Liver (tissue), 9 donors: Measurements from ENCODE around the gene SLC24A3. TPM values are rescaled to one million over a fixed set of nuclear protein-coding genes. Genes with fewer than 3 reads are reported as not detected.

Source experiments
- DNase-seq: peaks from one replicate; pipeline ENCODE4 v3.0.0-alpha.2; 2017; ENCODE audit warnings: low spot score
- H3K27ac ChIP-seq, 2 donors: one replicate each; pipeline ENCODE4 v1.7.0; 2013; ENCODE audit warnings: inconsistent platforms in 2 of 2, low read length in 2 of 2, control low read depth in 1 of 2, low read depth in 1 of 2, mild to moderate bottlenecking in 1 of 2
- H3K27me3 ChIP-seq, 4 donors: one replicate each; pipeline versions ENCODE4 v1.6.1 to v1.7.0; 2013; ENCODE audit warnings: low read length in 3 of 4, inconsistent platforms in 1 of 4, mild to moderate bottlenecking in 1 of 4, moderate library complexity in 1 of 4; ENCODE audit not compliant: control insufficient read depth in 4 of 4, insufficient read depth in 4 of 4
- H3K36me3 ChIP-seq, 4 donors: one replicate each; pipeline versions ENCODE4 v1.6.1 to v1.7.0; 2013; ENCODE audit warnings: low read length in 3 of 4, mild to moderate bottlenecking in 3 of 4, low read depth in 1 of 4, moderate library complexity in 1 of 4; ENCODE audit not compliant: control insufficient read depth in 4 of 4, insufficient read depth in 3 of 4
- H3K4me1 ChIP-seq, 4 donors: one replicate each; pipeline versions ENCODE4 v1.6.1 to v1.7.0; 2013; ENCODE audit warnings: low read length in 3 of 4, mild to moderate bottlenecking in 3 of 4, moderate library complexity in 1 of 4; ENCODE audit not compliant: control insufficient read depth in 4 of 4, insufficient read depth in 4 of 4
- H3K4me3 ChIP-seq, 3 donors: one replicate each; pipeline versions ENCODE4 v1.6.1 to v1.7.0; 2013; ENCODE audit warnings: low read length in 3 of 3, control low read depth in 1 of 3, low read depth in 1 of 3, mild to moderate bottlenecking in 1 of 3
- H3K9ac ChIP-seq, 2 donors: one replicate each; pipeline ENCODE4 v1.7.0; 2013; ENCODE audit warnings: low read length in 2 of 2, mild to moderate bottlenecking in 2 of 2, moderate library complexity in 2 of 2, control low read depth in 1 of 2, low read depth in 1 of 2
- H3K9me3 ChIP-seq, 4 donors: one replicate each; pipeline versions ENCODE4 v1.6.1 to v1.7.0; 2013; ENCODE audit warnings: low read length in 3 of 4; ENCODE audit not compliant: control insufficient read depth in 4 of 4
- EGR1 ChIP-seq, 2 donors: IDR thresholded peaks; 2 replicates each; pipeline ENCODE4 v1.6.1; 2016 to 2018; ENCODE audit warnings: antibody characterized with exemption in 2 of 2, low read depth in 2 of 2
- FOXA1 ChIP-seq: IDR thresholded peaks from 2 replicates; pipeline ENCODE4 v1.6.1; 2016; ENCODE audit warnings: antibody characterized with exemption
- FOXA2 ChIP-seq: IDR thresholded peaks from 2 replicates; pipeline ENCODE4 v1.6.1; 2016; ENCODE audit warnings: antibody characterized with exemption
- GABPA ChIP-seq, 2 donors: IDR thresholded peaks in 1 of 2; conservative IDR thresholded peaks in 1 of 2; 2 replicates each; pipeline ENCODE4 v1.6.1; 2016; ENCODE audit warnings: antibody characterized with exemption in 2 of 2, mild to moderate bottlenecking in 1 of 2, moderate library complexity in 1 of 2
- HNF4A ChIP-seq, 2 donors: conservative IDR thresholded peaks; 2 replicates each; pipeline ENCODE4 v1.6.1; 2016; ENCODE audit warnings: antibody characterized with exemption in 2 of 2, mild to moderate bottlenecking in 2 of 2
- HNF4G ChIP-seq: IDR thresholded peaks from 2 replicates; pipeline ENCODE4 v1.6.1; 2016; ENCODE audit warnings: antibody characterized with exemption
- JUND ChIP-seq, 2 donors: IDR thresholded peaks; 2 replicates each; pipeline ENCODE4 v1.6.1; 2016; ENCODE audit warnings: antibody characterized with exemption in 2 of 2
- NR2F2 ChIP-seq: IDR thresholded peaks from 2 replicates; pipeline ENCODE4 v1.6.1; 2016; ENCODE audit warnings: antibody characterized with exemption
- RAD21 ChIP-seq, 2 donors: IDR thresholded peaks; 2 replicates each; pipeline ENCODE4 v1.6.1; 2016; ENCODE audit warnings: antibody characterized with exemption in 2 of 2, mild to moderate bottlenecking in 2 of 2
- RXRA ChIP-seq, 2 donors: IDR thresholded peaks; 2 replicates each; pipeline ENCODE4 v1.6.1; 2017 to 2018; ENCODE audit warnings: antibody characterized with exemption in 2 of 2, mild to moderate bottlenecking in 1 of 2
- SP1 ChIP-seq: IDR thresholded peaks from 2 replicates; pipeline ENCODE4 v1.6.1; 2018; ENCODE audit warnings: antibody characterized with exemption, mild to moderate bottlenecking
- TAF1 ChIP-seq: conservative IDR thresholded peaks from 2 replicates; pipeline ENCODE4 v1.6.1; 2016; ENCODE audit warnings: antibody characterized with exemption, mild to moderate bottlenecking
- YY1 ChIP-seq: IDR thresholded peaks from 2 replicates; pipeline ENCODE4 v1.6.1; 2016; ENCODE audit warnings: antibody characterized with exemption, mild to moderate bottlenecking
- WGBS: extraction: QIAGEN DNeasy Blood & Tissue Kit; methylation state at CpG from one replicate; pipeline ENCODE4 v1.1.7; 2013; 5-methylcytosine and 5-hydroxymethylcytosine counted together
- polyA plus RNA-seq, 2 donors: library from polyadenylated mRNA; stranded (reverse) in 1 of 2; unstranded in 1 of 2; fragments of 200-250 nt in 1 of 2; fragments of >200 nt in 1 of 2; fragmentation: Nextera tagmentation in 1 of 2; extraction: Ambion mirVana in 1 of 2; gene quantifications; one replicate each; pipeline versions ENCODE4 v1.2.1 to v1.2.3, GENCODE V29; 2013 to 2015
- total RNA-seq, 2 donors: library from RNA; depleted of rRNA; stranded (reverse); fragments of >200 nt; gene quantifications; one replicate each; pipeline ENCODE4 v1.2.3, GENCODE V29; 2014
- TF ChIP-seq, protein P1 (sequence below): IDR thresholded peaks from 2 replicates; pipeline ENCODE4 v1.6.1; 2016; ENCODE audit warnings: antibody characterized with exemption
- TF ChIP-seq, protein P2 (sequence below): IDR thresholded peaks from 2 replicates; pipeline ENCODE4 v1.6.1; 2016; ENCODE audit warnings: antibody characterized with exemption, mild to moderate bottlenecking
- TF ChIP-seq, protein P3 (sequence below): fragments of 150-350 bp; IDR thresholded peaks from 2 replicates; pipeline ENCODE4 v1.5.1; 2017; ENCODE audit warnings: improper control_type of control experiment, low read depth, low read length; ENCODE audit not compliant: missing input control
- donor health status: healthy.
- donor health status: healthy.
- donor health status: healthy.
- donor health status: healthy.
- donor health status: healthy.

SLC24A3 gene
- total and polyA plus RNA-seq, 4 donors: 0.28 to 1.8 (median 0.46) TPM

DNA sequence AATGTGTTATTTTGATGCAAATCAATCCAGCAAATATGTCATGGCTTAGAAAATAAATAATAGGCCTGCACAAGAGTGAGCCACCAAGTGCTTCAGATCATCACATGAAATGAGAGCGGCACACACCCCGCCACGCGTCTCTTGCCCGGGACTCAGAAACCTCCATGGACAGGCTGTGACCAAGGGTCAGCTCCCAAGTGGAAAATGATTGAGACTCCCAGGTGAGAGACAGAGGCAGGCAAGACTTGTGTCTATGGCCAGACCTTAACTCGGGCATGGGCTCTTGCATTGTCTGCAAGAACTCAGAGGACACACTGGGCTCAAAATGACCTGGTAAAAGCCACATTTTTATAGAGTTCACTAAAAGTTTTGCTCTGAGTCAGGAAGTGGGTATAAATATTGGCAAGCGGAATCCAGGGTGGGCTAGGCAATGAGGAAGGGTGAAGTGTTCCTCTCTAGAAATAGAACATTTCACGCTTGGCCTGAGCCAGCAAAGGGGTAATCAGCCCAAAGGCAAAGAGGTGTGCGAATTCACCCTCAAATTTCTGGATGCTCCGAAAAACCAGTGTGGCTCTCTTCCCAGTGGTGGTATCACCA lies 514.9 kb downstream of the SLC24A3 start:
- no peaks in the 10 kb centered on the region for H3K4me1 ChIP-seq
- no peak overlapping the region for H3K4me3 ChIP-seq
- no peak overlapping the region for H3K9ac ChIP-seq
- no peak for DNase-seq
- H3K27ac ChIP-seq: no peak overlapping the region
- TF ChIP-seq FOXA1 (no peak), TAF1 (no peak), JUND (IDR thresholded peaks at IDR 0.05) (no peak), FOXA2 (no peak), NR2F2 (no peak), EGR1 (IDR thresholded peaks at IDR 0.05; ENCODE audit: low read depth in 2 of 2) (no peak), SP1 (no peak), HNF4A (conservative IDR thresholded peaks at IDR 0.05) (no peak), RAD21 (IDR thresholded peaks at IDR 0.05) (no peak), YY1 (no peak), HNF4G (no peak)
- TF ChIP-seq, protein P1, sequence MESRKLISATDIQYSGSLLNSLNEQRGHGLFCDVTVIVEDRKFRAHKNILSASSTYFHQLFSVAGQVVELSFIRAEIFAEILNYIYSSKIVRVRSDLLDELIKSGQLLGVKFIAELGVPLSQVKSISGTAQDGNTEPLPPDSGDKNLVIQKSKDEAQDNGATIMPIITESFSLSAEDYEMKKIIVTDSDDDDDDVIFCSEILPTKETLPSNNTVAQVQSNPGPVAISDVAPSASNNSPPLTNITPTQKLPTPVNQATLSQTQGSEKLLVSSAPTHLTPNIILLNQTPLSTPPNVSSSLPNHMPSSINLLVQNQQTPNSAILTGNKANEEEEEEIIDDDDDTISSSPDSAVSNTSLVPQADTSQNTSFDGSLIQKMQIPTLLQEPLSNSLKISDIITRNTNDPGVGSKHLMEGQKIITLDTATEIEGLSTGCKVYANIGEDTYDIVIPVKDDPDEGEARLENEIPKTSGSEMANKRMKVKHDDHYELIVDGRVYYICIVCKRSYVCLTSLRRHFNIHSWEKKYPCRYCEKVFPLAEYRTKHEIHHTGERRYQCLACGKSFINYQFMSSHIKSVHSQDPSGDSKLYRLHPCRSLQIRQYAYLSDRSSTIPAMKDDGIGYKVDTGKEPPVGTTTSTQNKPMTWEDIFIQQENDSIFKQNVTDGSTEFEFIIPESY: no peak
- TF ChIP-seq, protein P2, sequence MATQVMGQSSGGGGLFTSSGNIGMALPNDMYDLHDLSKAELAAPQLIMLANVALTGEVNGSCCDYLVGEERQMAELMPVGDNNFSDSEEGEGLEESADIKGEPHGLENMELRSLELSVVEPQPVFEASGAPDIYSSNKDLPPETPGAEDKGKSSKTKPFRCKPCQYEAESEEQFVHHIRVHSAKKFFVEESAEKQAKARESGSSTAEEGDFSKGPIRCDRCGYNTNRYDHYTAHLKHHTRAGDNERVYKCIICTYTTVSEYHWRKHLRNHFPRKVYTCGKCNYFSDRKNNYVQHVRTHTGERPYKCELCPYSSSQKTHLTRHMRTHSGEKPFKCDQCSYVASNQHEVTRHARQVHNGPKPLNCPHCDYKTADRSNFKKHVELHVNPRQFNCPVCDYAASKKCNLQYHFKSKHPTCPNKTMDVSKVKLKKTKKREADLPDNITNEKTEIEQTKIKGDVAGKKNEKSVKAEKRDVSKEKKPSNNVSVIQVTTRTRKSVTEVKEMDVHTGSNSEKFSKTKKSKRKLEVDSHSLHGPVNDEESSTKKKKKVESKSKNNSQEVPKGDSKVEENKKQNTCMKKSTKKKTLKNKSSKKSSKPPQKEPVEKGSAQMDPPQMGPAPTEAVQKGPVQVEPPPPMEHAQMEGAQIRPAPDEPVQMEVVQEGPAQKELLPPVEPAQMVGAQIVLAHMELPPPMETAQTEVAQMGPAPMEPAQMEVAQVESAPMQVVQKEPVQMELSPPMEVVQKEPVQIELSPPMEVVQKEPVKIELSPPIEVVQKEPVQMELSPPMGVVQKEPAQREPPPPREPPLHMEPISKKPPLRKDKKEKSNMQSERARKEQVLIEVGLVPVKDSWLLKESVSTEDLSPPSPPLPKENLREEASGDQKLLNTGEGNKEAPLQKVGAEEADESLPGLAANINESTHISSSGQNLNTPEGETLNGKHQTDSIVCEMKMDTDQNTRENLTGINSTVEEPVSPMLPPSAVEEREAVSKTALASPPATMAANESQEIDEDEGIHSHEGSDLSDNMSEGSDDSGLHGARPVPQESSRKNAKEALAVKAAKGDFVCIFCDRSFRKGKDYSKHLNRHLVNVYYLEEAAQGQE: no peak
- TF ChIP-seq, protein P3, sequence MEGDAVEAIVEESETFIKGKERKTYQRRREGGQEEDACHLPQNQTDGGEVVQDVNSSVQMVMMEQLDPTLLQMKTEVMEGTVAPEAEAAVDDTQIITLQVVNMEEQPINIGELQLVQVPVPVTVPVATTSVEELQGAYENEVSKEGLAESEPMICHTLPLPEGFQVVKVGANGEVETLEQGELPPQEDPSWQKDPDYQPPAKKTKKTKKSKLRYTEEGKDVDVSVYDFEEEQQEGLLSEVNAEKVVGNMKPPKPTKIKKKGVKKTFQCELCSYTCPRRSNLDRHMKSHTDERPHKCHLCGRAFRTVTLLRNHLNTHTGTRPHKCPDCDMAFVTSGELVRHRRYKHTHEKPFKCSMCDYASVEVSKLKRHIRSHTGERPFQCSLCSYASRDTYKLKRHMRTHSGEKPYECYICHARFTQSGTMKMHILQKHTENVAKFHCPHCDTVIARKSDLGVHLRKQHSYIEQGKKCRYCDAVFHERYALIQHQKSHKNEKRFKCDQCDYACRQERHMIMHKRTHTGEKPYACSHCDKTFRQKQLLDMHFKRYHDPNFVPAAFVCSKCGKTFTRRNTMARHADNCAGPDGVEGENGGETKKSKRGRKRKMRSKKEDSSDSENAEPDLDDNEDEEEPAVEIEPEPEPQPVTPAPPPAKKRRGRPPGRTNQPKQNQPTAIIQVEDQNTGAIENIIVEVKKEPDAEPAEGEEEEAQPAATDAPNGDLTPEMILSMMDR: no peak
- no peaks in the 10 kb centered on the region for H3K9me3 ChIP-seq
- WGBS: 93% methylated on average over 10 of the region's 10 CpGs
- H3K36me3 ChIP-seq: no peaks in the 10 kb centered on the region
- H3K27me3 ChIP-seq: no peaks in the 10 kb centered on the region

DNA sequence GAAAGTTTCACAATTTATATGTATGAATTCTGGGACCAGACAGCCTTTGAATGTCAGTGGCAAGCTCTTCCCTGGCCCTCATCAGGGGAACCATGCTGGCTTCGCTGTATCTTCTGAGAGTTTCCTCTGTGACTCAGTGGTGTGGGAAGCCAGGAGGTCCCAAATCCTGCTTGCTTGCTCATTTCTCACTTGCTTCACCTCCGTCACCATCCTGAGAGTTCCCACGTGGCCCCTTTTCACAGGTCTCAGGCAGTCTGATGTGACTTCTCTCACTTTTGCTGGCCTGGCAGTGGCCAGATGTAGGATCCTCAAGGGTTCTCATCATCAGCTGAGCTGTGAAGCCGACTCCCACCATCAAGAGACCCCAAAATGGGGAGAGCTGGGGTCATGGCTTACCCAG lies 517.2 kb downstream of the SLC24A3 start:
- no peak for DNase-seq
- H3K4me1 ChIP-seq: no peaks in the 10 kb centered on the region
- H3K4me3 ChIP-seq: no peak overlapping the region

More for the DNA sequence above, 517.2 kb downstream of the SLC24A3 start:
- Histone ChIP-seq H3K36me3 (no peaks in the 10 kb centered on the region), H3K9ac (no peak overlapping the region), H3K27me3 (no peaks in the 10 kb centered on the region), H3K27ac (no peak overlapping the region), H3K9me3 (no peaks in the 10 kb centered on the region)
- WGBS: 87% methylated on average over 4 of the region's 4 CpGs
- TF ChIP-seq FOXA1 (no peak), EGR1 (IDR thresholded peaks at IDR 0.05; ENCODE audit: low read depth in 2 of 2) (no peak), RXRA (IDR thresholded peaks at IDR 0.05) (no peak), GABPA (IDR thresholded peaks at IDR 0.05 in 1 of 2, conservative IDR thresholded peaks at IDR 0.05 in 1 of 2) (no peak), YY1 (no peak)
- TF ChIP-seq, protein P2: no peak
